Endothelial cell of umbilical vein (primary cell): ENCODE measurements around the gene PRCD.
A peak's percentile ranks its signal among the peaks of the same experiment; 100 is the strongest.

Source experiments
- CTCF ChIP-seq, 2 donors: IDR thresholded peaks; 1 replicate in 1 of 2; 2 replicates in 1 of 2; pipeline ENCODE4 v1.5.1; 2011; ENCODE audit warnings: low read length in 2 of 2, mild to moderate bottlenecking in 2 of 2, moderate library complexity in 2 of 2, control low read depth in 1 of 2, inconsistent platforms in 1 of 2, low read depth in 1 of 2; ENCODE audit not compliant: insufficient read depth in 1 of 2; ENCODE audit errors: extremely low read depth in 1 of 2
- EZH2 ChIP-seq: IDR thresholded peaks from 2 replicates; pipeline ENCODE4 v1.6.1; 2012; ENCODE audit warnings: borderline replicate concordance, low read depth, mild to moderate bottlenecking, moderate library complexity, low read length, inconsistent platforms; ENCODE audit not compliant: severe bottlenecking
- JUN ChIP-seq: IDR thresholded peaks from 2 replicates; pipeline ENCODE4 v1.6.1; 2011; ENCODE audit warnings: borderline replicate concordance, low read depth; ENCODE audit not compliant: insufficient read length, insufficient read depth
- MYC ChIP-seq: IDR thresholded peaks from one replicate; pipeline ENCODE4 v1.6.1; 2011; ENCODE audit warnings: mild to moderate bottlenecking, low read depth, low read length
- POLR2A ChIP-seq: IDR thresholded peaks from 2 replicates; pipeline ENCODE4 v1.6.1; 2012; ENCODE audit warnings: low read depth, mild to moderate bottlenecking, control low read depth, low read length
- POLR2AphosphoS5 ChIP-seq: IDR thresholded peaks from 2 replicates; pipeline ENCODE4 v1.6.1; 2012; ENCODE audit warnings: low read depth, mild to moderate bottlenecking, control low read depth, low read length, moderate library complexity; ENCODE audit not compliant: insufficient read depth

- TF ChIP-seq JUN (no peak), POLR2A (peak; percentile 97), CTCF (IDR thresholded peaks at IDR 0.05; ENCODE audit: extremely low read depth in 1 of 2, insufficient read depth in 1 of 2, low read depth in 1 of 2, low read length in 2 of 2) (peak; percentile 80 to 88), POLR2AphosphoS5 (peak; percentile 95), EZH2 (no peak), MYC (peak; percentile 99)
Observed at GRCh38 chr17:76557368-76558197, 17.7 kb downstream of the PRCD start.
